Measurements from ENCODE around the gene PLA2G7.
"Not testable (repeated sequence)": the region's sequence is repeated elsewhere in the genome, so short reads cannot be mapped to it uniquely, and the experiment has no call there.

PLA2G7 gene

GRCh38 chr6:46764961-46765360 is 29.8 kb upstream of the PLA2G7 start:
- Histone ChIP-seq H3K79me2 (ENCODE audit: insufficient read depth, low read depth) (no peaks in the 10 kb centered on the region), H3K27me3 (ENCODE audit: insufficient read depth, low read depth) (no peaks in the 10 kb centered on the region), H4K20me1 (ENCODE audit: insufficient read depth) (no peaks in the 10 kb centered on the region), H3K4me2 (no peak overlapping the region), H3K4me1 (ENCODE audit: low read depth, poor library complexity, severe bottlenecking) (no peaks in the 10 kb centered on the region), H3K36me3 (ENCODE audit: insufficient read depth) (no peaks in the 10 kb centered on the region), H2AFZ (ENCODE audit: low read depth) (no peak overlapping the region), H3K27ac (no peak overlapping the region), H3K4me3 (IDR thresholded peaks at IDR 0.05; ENCODE audit: insufficient read depth, low read depth, low read length) (no peak overlapping the region), H3K9ac (no peak overlapping the region)
- no peak for TF ChIP-seq CTCF (conservative IDR thresholded peaks at IDR 0.05; ENCODE audit: low read depth, low read length)

- not testable (repeated sequence) for H3K27me3 ChIP-seq (ENCODE audit: insufficient read depth, low read depth); H3K36me3 ChIP-seq (ENCODE audit: insufficient read depth); H3K27ac ChIP-seq; H3K9ac ChIP-seq; H3K4me2 ChIP-seq; H3K4me3 ChIP-seq (IDR thresholded peaks at IDR 0.05; ENCODE audit: insufficient read depth, low read depth, low read length); H3K79me2 ChIP-seq (ENCODE audit: insufficient read depth, low read depth); H2AFZ ChIP-seq (ENCODE audit: low read depth); H3K4me1 ChIP-seq (ENCODE audit: low read depth, poor library complexity, severe bottlenecking); H4K20me1 ChIP-seq (ENCODE audit: insufficient read depth)
Measured at GRCh38 chr6:46764280-46764679, 29.1 kb upstream of the PLA2G7 start.

DNA sequence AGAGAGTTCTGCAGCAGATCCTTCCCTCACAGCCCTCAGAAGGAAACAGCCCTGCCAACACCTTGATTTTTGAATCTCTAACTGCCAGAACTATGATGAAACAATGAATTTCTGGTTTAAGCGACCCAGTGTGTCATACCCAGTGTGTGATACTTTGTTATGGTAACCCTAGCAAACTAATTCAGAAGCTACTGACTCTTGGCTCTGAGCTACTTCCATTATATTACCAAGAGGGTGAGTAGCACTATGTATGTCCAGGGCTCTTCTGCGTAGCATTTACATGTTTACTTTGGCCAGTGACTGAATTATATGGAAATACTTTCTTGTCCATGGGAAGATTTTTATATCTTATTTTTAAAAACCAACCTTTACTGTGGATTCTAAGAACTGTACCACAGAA is 28.3 kb upstream of the PLA2G7 start:
- H3K4me3 ChIP-seq (IDR thresholded peaks at IDR 0.05; ENCODE audit: insufficient read depth, low read depth, low read length): no peak overlapping the region
- H3K27me3 ChIP-seq (ENCODE audit: insufficient read depth, low read depth): no peaks in the 10 kb centered on the region
- H3K36me3 ChIP-seq (ENCODE audit: insufficient read depth): no peaks in the 10 kb centered on the region
- no peak overlapping the region for H3K4me2 ChIP-seq
- no peak for TF ChIP-seq CTCF (conservative IDR thresholded peaks at IDR 0.05; ENCODE audit: low read depth, low read length)
- no peaks in the 10 kb centered on the region for H4K20me1 ChIP-seq (ENCODE audit: insufficient read depth)
- no peak overlapping the region for H3K9ac ChIP-seq
- no peak overlapping the region for H3K27ac ChIP-seq
- H3K4me1 ChIP-seq (ENCODE audit: low read depth, poor library complexity, severe bottlenecking): no peaks in the 10 kb centered on the region
- H2AFZ ChIP-seq (ENCODE audit: low read depth): no peak overlapping the region
- no peaks in the 10 kb centered on the region for H3K79me2 ChIP-seq (ENCODE audit: insufficient read depth, low read depth)

- H3K4me2 ChIP-seq: no peak overlapping the region
- H2AFZ ChIP-seq (ENCODE audit: low read depth): no peak overlapping the region
- H3K4me1 ChIP-seq (ENCODE audit: low read depth, poor library complexity, severe bottlenecking): no peaks in the 10 kb centered on the region
- H3K36me3 ChIP-seq (ENCODE audit: insufficient read depth): no peaks in the 10 kb centered on the region
- no peak for TF ChIP-seq CTCF (conservative IDR thresholded peaks at IDR 0.05; ENCODE audit: low read depth, low read length)
- H3K4me3 ChIP-seq (IDR thresholded peaks at IDR 0.05; ENCODE audit: insufficient read depth, low read depth, low read length): no peak overlapping the region
- H3K79me2 ChIP-seq (ENCODE audit: insufficient read depth, low read depth): no peaks in the 10 kb centered on the region
- no peak overlapping the region for H3K27ac ChIP-seq
- no peaks in the 10 kb centered on the region for H4K20me1 ChIP-seq (ENCODE audit: insufficient read depth)
- H3K27me3 ChIP-seq (ENCODE audit: insufficient read depth, low read depth): no peaks in the 10 kb centered on the region
- no peak overlapping the region for H3K9ac ChIP-seq
Measured at GRCh38 chr6:46760925-46761324, 25.8 kb upstream of the PLA2G7 start.

DNA sequence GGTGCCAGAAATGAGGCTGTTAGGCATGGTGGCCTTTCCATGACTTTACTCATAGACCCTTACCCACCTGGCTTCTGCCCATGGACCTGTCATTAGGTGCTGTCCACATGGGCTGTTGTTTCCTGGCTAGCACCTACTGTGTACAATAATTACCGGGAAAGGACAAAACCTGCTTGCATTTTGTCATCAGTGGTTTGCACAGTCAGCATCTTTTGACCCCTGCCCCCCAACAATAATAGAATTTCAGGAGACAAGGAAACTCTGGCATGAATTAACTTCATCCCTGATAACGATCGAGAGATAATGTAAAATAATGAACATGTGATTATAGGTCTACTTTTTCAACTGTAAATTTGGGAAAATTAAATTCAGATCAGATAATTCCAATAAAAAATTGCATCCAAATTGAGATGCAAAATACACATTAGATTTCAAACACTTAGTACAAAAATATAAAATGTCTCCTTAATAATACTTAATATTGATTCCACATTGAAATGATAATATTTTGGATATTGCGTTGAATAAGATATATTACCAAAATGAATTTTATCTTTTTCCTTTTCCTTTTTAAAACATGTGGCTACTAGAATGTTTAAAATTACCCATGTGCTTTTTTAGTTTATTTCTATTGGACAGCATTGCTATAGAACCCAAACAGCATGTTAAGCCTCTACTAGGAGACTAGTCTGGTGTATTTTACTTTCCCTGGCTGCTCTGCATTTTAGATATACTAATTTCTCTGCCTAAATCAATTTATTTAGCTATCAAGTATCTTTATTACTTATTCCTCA is 24.0 kb upstream of the PLA2G7 start:
- no peak overlapping the region for H3K9ac ChIP-seq
- no peaks in the 10 kb centered on the region for H4K20me1 ChIP-seq (ENCODE audit: insufficient read depth)
- H3K36me3 ChIP-seq (ENCODE audit: insufficient read depth): no peaks in the 10 kb centered on the region
- H3K4me3 ChIP-seq (IDR thresholded peaks at IDR 0.05; ENCODE audit: insufficient read depth, low read depth, low read length): no peak overlapping the region
- no peak overlapping the region for H2AFZ ChIP-seq (ENCODE audit: low read depth)
- H3K27ac ChIP-seq: no peak overlapping the region
- no peak overlapping the region for H3K4me2 ChIP-seq
- no peaks in the 10 kb centered on the region for H3K27me3 ChIP-seq (ENCODE audit: insufficient read depth, low read depth)
- H3K79me2 ChIP-seq (ENCODE audit: insufficient read depth, low read depth): no peaks in the 10 kb centered on the region
- no peak for TF ChIP-seq CTCF (conservative IDR thresholded peaks at IDR 0.05; ENCODE audit: low read depth, low read length)
- no peaks in the 10 kb centered on the region for H3K4me1 ChIP-seq (ENCODE audit: low read depth, poor library complexity, severe bottlenecking)
